H1 (cell line): ENCODE measurements around the gene GABPB1. TPM values are rescaled to one million over a fixed set of nuclear protein-coding genes. Genes with fewer than 3 reads are reported as not detected.

ENCODE experiments used
- BRCA1 ChIP-seq: IDR thresholded peaks from 2 replicates; pipeline ENCODE4 v1.6.1; 2012; ENCODE audit warnings: low read depth, low read length, improper control_type of control experiment
- CHD1 ChIP-seq: IDR thresholded peaks from 2 replicates; pipeline ENCODE4 v1.6.1; 2012; ENCODE audit warnings: low read depth, low read length, improper control_type of control experiment
- CHD2 ChIP-seq: IDR thresholded peaks from 2 replicates; pipeline ENCODE4 v1.6.1; 2012; ENCODE audit warnings: low read length, improper control_type of control experiment
- EGR1 ChIP-seq: IDR thresholded peaks from 2 replicates; pipeline ENCODE4 v1.6.1; 2011; ENCODE audit warnings: low read depth, low read length, borderline replicate concordance
- SP1 ChIP-seq: IDR thresholded peaks from 2 replicates; pipeline ENCODE4 v1.6.1; 2011; ENCODE audit warnings: low read depth, low read length
- polyA plus RNA-seq, 7 experiments: library from polyadenylated mRNA; depleted of rRNA in 3 of 7; stranded (reverse) in 5 of 7; unstranded in 2 of 7; fragments of >200 nt in 5 of 7; fragments of 200-250 nt in 2 of 7; gene quantifications; 1 replicate in 5 of 7; 2 replicates in 1 of 7; 4 replicates in 1 of 7; pipeline versions ENCODE4 v1.2.1 to v1.2.3, GENCODE V29; 2011 to 2013; ENCODE audit warnings: missing spikeins in 2 of 7, mixed read lengths in 2 of 7
- total RNA-seq: library from RNA; stranded (reverse); fragmentation: NEBNext Ultra II Directional; extraction: Animal tissue kit (Norgen Biotek cat#: 25700); gene quantifications from 2 replicates; pipeline ENCODE4 v1.2.1, GENCODE V29; 2021
- TF ChIP-seq, protein P1 (sequence below): IDR thresholded peaks from 2 replicates; pipeline ENCODE4 v1.6.1; 2012; ENCODE audit warnings: low read length, inconsistent platforms

GABPB1 gene
- total and polyA plus RNA-seq, 2 of the 8 experiments (the other 6 are each of a cell fraction or from before 2014, with no cell fraction given): 24.5 to 32.3 TPM

DNA sequence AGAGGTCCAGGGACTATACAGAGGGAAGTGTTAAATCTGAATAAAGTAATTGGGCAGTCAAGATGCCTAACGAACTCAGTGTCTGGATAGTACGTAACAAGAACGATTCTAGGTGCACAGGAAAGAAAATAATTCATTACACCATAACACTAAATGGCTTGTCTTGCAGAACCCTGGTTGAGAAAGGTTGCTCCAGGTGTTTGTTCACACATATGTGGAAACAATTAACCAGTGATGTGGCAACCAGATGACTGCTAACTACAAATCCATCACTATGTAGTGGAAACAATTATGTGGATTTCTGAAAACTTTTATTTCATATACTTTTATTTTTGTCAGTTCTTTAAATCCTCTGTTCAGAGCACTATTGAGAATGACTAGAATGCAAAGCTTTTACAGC is 79.1 kb downstream of the GABPB1 start (continued):
- TF ChIP-seq, protein P1, sequence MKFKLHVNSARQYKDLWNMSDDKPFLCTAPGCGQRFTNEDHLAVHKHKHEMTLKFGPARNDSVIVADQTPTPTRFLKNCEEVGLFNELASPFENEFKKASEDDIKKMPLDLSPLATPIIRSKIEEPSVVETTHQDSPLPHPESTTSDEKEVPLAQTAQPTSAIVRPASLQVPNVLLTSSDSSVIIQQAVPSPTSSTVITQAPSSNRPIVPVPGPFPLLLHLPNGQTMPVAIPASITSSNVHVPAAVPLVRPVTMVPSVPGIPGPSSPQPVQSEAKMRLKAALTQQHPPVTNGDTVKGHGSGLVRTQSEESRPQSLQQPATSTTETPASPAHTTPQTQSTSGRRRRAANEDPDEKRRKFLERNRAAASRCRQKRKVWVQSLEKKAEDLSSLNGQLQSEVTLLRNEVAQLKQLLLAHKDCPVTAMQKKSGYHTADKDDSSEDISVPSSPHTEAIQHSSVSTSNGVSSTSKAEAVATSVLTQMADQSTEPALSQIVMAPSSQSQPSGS: no peak
- TF ChIP-seq BRCA1: no peak
- TF ChIP-seq SP1: no peak
- no peak for TF ChIP-seq CHD1
- no peak for TF ChIP-seq EGR1
- TF ChIP-seq CHD2: no peak
